Ovary (tissue), 9 donors: Measurements from ENCODE around the gene TAF3. TPM values are rescaled to one million over a fixed set of nuclear protein-coding genes. Genes with fewer than 3 reads are reported as not detected.

Experiments
- DNase-seq, 5 donors: peaks; one replicate each; pipeline ENCODE4 v3.0.0-alpha.2; 2019 to 2020
- H3K27ac ChIP-seq, 2 donors: fragments of 200-600 bp; one replicate each; pipeline versions ENCODE4 v1.5.1 to v1.8.0; 2019 to 2022
- H3K27me3 ChIP-seq: fragments of 200-600 bp; one replicate; pipeline ENCODE4 v1.8.0; 2022
- H3K36me3 ChIP-seq: fragments of 200-600 bp; sonication (generic); one replicate; pipeline ENCODE4 v1.5.1; 2019
- H3K4me1 ChIP-seq: one replicate; pipeline ENCODE4 v1.8.1; 2013; ENCODE audit warnings: mild to moderate bottlenecking, moderate library complexity; ENCODE audit not compliant: insufficient read depth
- H3K4me3 ChIP-seq: fragments of 200-600 bp; sonication (generic); one replicate; pipeline ENCODE4 v1.5.1; 2017
- H3K9me3 ChIP-seq, 2 donors: fragments of 200-600 bp in 1 of 2; sonication (generic) in 1 of 2; one replicate each; pipeline versions ENCODE4 v1.5.1 to v1.8.1; 2013 to 2019; ENCODE audit warnings: mild to moderate bottlenecking in 1 of 2, moderate library complexity in 1 of 2
- EP300 ChIP-seq: sonication (generic); formaldehyde crosslinking; IDR thresholded peaks from one replicate; pipeline ENCODE4 v1.6.1; 2017; ENCODE audit warnings: antibody characterized with exemption
- POLR2A ChIP-seq: fragments of 450-650 bp; IDR thresholded peaks from one replicate; pipeline ENCODE4 v1.6.1; 2017; ENCODE audit warnings: antibody characterized with exemption, mild to moderate bottlenecking, moderate library complexity
- WGBS, 3 donors: extraction: QIAGEN DNeasy Blood & Tissue Kit in 1 of 3; methylation state at CpG; one replicate each; pipeline versions ENCODE4 v1.1.5 to v1.1.7; 2013 to 2017; 5-methylcytosine and 5-hydroxymethylcytosine counted together
- intact Hi-C, 4 donors: fragments of 100-400 bp; cut with DNase I; formaldehyde crosslinking; loops; one replicate each; pipeline versions ENCODE4 v1.11.0 to v1.15.1; 2022 to 2023
- polyA plus RNA-seq, 2 donors: library from polyadenylated mRNA; stranded (reverse); fragments of 200-250 nt in 1 of 2; fragments of 350-450 nt in 1 of 2; fragmentation: Illumina TruSeq in 1 of 2; extraction: RNeasy Lipid Tissue Mini Kit (QIAGEN cat#74804) in 1 of 2; gene quantifications; one replicate each; pipeline ENCODE4 v1.2.3, GENCODE V29; 2013 to 2014
- total RNA-seq, 7 donors: library from RNA; depleted of rRNA in 2 of 7; stranded (reverse); fragments of >200 nt in 2 of 7; fragmentation: NEBNext Ultra II Directional in 3 of 7; extraction: Animal tissue kit (Norgen Biotek cat#: 25700) in 3 of 7; gene quantifications; one replicate each; pipeline versions ENCODE4 v1.1.0 to v1.2.4, GENCODE V29; 2016 to 2023
- TF ChIP-seq, protein P1 (sequence below), 3 donors: fragments of 450-650 bp in 2 of 3; fragments of 200-600 bp in 1 of 3; IDR thresholded peaks; one replicate each; pipeline versions ENCODE4 v1.5.1 to v1.8.0; 2016 to 2022; ENCODE audit warnings: antibody characterized with exemption in 3 of 3, mild to moderate bottlenecking in 1 of 3
- donor health status: DM: no; HTN: no; CAD: no; lungs with moderate emphysema.
- donor health status: DM: no; HTN: no; CAD: no.
- donor health status: Bipolar disorder and iron deficiency.
- donor health status: DM: yes; HTN: yes; CAD: no.
- donor health status: DM: no; HTN: no; CAD: no.
- donor health status: DM: yes; HTN: yes; CAD: no.

The TAF3 gene
- total and polyA plus RNA-seq, 9 donors: 7.1 to 15.9 (median 11.8) TPM

DNA sequence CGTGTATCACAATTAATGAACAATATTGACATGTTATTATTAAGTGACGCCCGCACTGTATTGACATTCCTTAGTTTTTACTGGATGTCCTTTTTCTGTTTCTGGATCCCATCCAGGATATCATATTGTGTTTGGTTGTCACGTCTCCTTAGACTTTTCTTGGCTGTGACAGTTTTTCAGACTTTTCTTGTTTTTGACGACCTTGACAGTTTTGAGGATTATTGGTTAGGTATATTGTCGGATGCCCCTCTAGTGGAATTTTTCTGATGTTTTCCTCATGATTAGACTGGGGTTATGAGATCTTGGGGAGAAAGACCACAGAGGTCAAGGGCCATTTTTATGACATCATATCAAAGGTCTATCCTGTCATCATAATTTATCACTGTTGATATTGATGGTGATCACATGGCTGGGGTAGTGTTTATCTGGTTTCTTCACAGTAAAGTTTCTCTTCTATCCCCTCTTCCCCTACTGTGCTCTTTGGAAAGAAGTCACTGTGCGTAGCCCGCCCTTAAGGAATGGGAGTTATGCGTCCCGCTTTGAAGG is 11.1 kb downstream of the TAF3 start:
- intact Hi-C loops: no loop called here
- 90 to 96% (median 96%) methylated on average over 10 of the region's 10 CpGs for WGBS, 3 donors

DNA sequence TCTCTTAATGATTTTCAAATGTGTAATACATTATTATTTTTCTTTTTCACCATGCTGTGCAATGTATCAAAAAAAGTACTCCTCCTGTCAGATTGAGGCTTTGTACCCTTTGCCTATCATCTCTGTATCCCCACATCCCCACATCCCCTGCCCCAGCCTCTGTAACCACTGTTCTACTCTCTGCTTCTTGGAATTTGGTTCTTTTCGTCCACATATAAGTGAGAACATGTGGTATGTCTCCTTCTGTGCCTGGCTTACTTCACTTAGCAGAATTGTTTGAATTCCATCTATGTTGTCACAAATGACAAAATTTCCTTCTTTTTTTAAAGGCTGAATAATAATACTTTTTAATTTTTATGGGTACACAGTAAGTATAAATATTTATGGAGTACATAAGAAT is 13.8 kb downstream of the TAF3 start:
- TF ChIP-seq, protein P1, sequence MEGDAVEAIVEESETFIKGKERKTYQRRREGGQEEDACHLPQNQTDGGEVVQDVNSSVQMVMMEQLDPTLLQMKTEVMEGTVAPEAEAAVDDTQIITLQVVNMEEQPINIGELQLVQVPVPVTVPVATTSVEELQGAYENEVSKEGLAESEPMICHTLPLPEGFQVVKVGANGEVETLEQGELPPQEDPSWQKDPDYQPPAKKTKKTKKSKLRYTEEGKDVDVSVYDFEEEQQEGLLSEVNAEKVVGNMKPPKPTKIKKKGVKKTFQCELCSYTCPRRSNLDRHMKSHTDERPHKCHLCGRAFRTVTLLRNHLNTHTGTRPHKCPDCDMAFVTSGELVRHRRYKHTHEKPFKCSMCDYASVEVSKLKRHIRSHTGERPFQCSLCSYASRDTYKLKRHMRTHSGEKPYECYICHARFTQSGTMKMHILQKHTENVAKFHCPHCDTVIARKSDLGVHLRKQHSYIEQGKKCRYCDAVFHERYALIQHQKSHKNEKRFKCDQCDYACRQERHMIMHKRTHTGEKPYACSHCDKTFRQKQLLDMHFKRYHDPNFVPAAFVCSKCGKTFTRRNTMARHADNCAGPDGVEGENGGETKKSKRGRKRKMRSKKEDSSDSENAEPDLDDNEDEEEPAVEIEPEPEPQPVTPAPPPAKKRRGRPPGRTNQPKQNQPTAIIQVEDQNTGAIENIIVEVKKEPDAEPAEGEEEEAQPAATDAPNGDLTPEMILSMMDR (IDR thresholded peaks at IDR 0.05): no peak
- TF ChIP-seq POLR2A: no peak
- no peak for TF ChIP-seq EP300
- WGBS, 3 donors: 66 to 71% (median 68%) methylated on average over 1 of the region's 1 CpG

More for the DNA sequence above, 11.1 kb downstream of the TAF3 start:
- Histone ChIP-seq H3K4me3 (no peak overlapping the region), H3K27me3 (no peaks in the 10 kb centered on the region), H3K9me3 (no peaks in the 10 kb centered on the region), H3K27ac (no peak overlapping the region), H3K4me1 (peaks cover 1% of the 10 kb centered on the region), H3K36me3 (no peaks in the 10 kb centered on the region)
- TF ChIP-seq, protein P1 (IDR thresholded peaks at IDR 0.05): no peak
- no peak for TF ChIP-seq POLR2A
- TF ChIP-seq EP300: no peak
- no peak for DNase-seq

DNA sequence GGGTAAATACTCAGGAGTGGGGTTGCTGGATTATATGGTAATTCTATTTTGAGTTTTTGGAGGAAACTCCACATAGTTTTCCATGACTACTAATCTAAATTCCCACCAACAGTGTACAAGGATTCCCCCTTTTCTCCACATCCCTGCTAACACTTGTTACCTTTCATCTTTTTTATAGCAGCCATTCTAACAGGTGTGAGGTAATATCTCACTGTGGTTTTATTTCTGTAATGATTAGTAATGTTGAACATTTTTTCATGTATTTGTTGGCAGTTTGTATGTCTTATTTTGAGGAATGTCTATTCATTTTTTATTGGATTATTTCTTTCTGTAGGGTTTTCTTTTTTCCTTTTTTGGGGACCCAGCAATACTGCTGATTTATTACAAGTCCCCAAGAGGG is 14.9 kb downstream of the TAF3 start:
- TF ChIP-seq, protein P1 (IDR thresholded peaks at IDR 0.05): no peak
- no peak for TF ChIP-seq EP300
- Histone ChIP-seq H3K27ac (no peak overlapping the region), H3K27me3 (no peaks in the 10 kb centered on the region), H3K4me3 (no peak overlapping the region), H3K4me1 (peaks cover 1% of the 10 kb centered on the region), H3K9me3 (no peaks in the 10 kb centered on the region), H3K36me3 (no peaks in the 10 kb centered on the region)
- no peak for DNase-seq
- intact Hi-C loops: no loop called here

More for the DNA sequence above, 13.8 kb downstream of the TAF3 start:
- DNase-seq: no peak
- Histone ChIP-seq H3K9me3 (no peaks in the 10 kb centered on the region), H3K4me3 (no peak overlapping the region), H3K36me3 (no peaks in the 10 kb centered on the region), H3K27ac (no peak overlapping the region), H3K27me3 (no peaks in the 10 kb centered on the region), H3K4me1 (peaks cover 1% of the 10 kb centered on the region)
- intact Hi-C loops: no loop called here

DNA sequence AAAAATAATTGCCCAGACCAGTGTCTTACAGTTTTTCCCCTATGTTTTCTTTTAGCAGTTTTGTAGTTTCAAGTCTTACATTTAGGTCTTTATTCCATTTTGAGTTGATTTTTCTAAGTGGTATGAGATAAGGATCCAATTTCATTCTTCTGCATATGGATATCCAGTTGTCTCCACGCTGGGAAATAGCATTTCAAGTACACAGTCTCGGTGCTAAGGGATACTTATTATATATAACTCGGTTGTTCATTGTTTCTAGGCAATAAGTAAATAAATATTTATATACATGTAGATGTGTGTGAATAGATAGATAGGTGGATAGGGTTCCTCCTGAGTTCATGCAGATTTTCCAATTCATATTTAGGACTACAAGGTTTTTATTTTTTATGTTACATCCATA is 16.0 kb downstream of the TAF3 start:
- no peak overlapping the region for H3K27ac ChIP-seq
- no peaks in the 10 kb centered on the region for H3K36me3 ChIP-seq
- TF ChIP-seq, protein P1 (IDR thresholded peaks at IDR 0.05): no peak
- no peak for TF ChIP-seq POLR2A
- no peak for TF ChIP-seq EP300
- H3K9me3 ChIP-seq: no peaks in the 10 kb centered on the region
- 89 to 95% (median 94%) methylated on average over 3 of the region's 3 CpGs for WGBS, 3 donors
- intact Hi-C loops: no loop called here
- no peak overlapping the region for H3K4me3 ChIP-seq
- peaks cover 1% of the 10 kb centered on the region for H3K4me1 ChIP-seq
- no peak for DNase-seq
- H3K27me3 ChIP-seq: no peaks in the 10 kb centered on the region
